Measurements from ENCODE around the gene RHBDD1.

DNA sequence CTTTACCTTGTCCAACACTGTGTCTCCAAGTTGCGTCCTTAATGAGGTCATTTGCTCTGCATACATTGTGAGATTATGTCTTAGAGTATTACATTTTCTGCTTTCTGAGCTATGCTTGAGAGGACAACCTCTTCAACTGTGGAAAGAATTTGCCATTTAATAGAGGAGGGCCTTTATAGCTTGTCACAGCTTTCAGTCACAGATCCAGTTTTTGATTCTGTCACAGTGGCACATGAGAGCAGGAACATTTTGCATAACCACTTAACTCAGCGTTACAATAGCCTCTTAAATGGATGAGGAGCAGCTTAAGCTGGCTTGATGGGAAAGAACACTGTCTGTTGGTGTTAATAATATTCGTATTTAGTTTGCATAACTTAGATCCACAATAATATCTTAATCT lies 63.0 kb downstream of the RHBDD1 start:
- TF ChIP-seq, protein P1, sequence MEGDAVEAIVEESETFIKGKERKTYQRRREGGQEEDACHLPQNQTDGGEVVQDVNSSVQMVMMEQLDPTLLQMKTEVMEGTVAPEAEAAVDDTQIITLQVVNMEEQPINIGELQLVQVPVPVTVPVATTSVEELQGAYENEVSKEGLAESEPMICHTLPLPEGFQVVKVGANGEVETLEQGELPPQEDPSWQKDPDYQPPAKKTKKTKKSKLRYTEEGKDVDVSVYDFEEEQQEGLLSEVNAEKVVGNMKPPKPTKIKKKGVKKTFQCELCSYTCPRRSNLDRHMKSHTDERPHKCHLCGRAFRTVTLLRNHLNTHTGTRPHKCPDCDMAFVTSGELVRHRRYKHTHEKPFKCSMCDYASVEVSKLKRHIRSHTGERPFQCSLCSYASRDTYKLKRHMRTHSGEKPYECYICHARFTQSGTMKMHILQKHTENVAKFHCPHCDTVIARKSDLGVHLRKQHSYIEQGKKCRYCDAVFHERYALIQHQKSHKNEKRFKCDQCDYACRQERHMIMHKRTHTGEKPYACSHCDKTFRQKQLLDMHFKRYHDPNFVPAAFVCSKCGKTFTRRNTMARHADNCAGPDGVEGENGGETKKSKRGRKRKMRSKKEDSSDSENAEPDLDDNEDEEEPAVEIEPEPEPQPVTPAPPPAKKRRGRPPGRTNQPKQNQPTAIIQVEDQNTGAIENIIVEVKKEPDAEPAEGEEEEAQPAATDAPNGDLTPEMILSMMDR (IDR thresholded peaks at IDR 0.05; ENCODE audit: low read length) = no peak
- TF ChIP-seq EZH2 (IDR thresholded peaks at IDR 0.05; ENCODE audit: borderline replicate concordance, low read length) = no peak
